Measurements from ENCODE around the gene ZNF579.
"Not testable (repeated sequence)": the region's sequence is repeated elsewhere in the genome, so short reads cannot be mapped to it uniquely, and the experiment has no call there.

ZNF579 gene

GRCh38 chr19:55539090-55539984, 41.3 kb downstream of the ZNF579 start:
- no peak for DNase-seq

- no peak for DNase-seq
Observed at GRCh38 chr19:55538132-55538531, 42.5 kb downstream of the ZNF579 start.

GRCh38 chr19:55537741-55538111, 42.9 kb downstream of the ZNF579 start:
- no peak for DNase-seq

GRCh38 chr19:55536951-55537740, 43.5 kb downstream of the ZNF579 start, which contains the start of gene SBK2:
Gene SBK2, minus strand, starts transcription at chr19:55537133. Its CDS starts 839 bp downstream, at chr19:55536294.
- no peak for DNase-seq

GRCh38 chr19:55536366-55536765, 44.3 kb downstream of the ZNF579 start:
- DNase-seq: no peak

GRCh38 chr19:55535965-55536350, 44.7 kb downstream of the ZNF579 start:
- no peak for DNase-seq

- DNase-seq: no peak
Observed at GRCh38 chr19:55535173-55535964, 45.3 kb downstream of the ZNF579 start.

- DNase-seq: not testable (repeated sequence)
Observed at GRCh38 chr19:55534280-55534679, 46.4 kb downstream of the ZNF579 start.

GRCh38 chr19:55530996-55531395, 49.7 kb downstream of the ZNF579 start:
- DNase-seq: no peak

GRCh38 chr19:55529636-55530234, 50.9 kb downstream of the ZNF579 start:
- DNase-seq: no peak

- DNase-seq: no peak
Observed at GRCh38 chr19:55528030-55528803, 52.4 kb downstream of the ZNF579 start.

- DNase-seq: no peak
Observed at GRCh38 chr19:55527197-55528029, 53.2 kb downstream of the ZNF579 start.

All from right kidney (tissue), 1 donor.